HG03064 (cell line): ENCODE results near the gene BCL10.

Source experiments
- ATAC-seq: cut with Tn5 transposase; IDR thresholded peaks from one replicate; pipeline ENCODE4 v1.9.1; 2021; ENCODE audit warnings: low read depth; ENCODE audit not compliant: unreplicated experiment

BCL10 gene

GRCh38 chr1:85300140-85300539, 23.7 kb upstream of the BCL10 start:
- ATAC-seq = no peak

- ATAC-seq = peak; percentile 95
Measured at GRCh38 chr1:85297855-85298629, 21.6 kb upstream of the BCL10 start.

GRCh38 chr1:85297538-85297854, 21.1 kb upstream of the BCL10 start:
- no peak for ATAC-seq

- ATAC-seq = no peak
Measured at GRCh38 chr1:85296980-85297379, 20.5 kb upstream of the BCL10 start.

GRCh38 chr1:85295654-85296053, 19.2 kb upstream of the BCL10 start:
- no peak for ATAC-seq

GRCh38 chr1:85295006-85295431, 18.6 kb upstream of the BCL10 start:
- ATAC-seq = no peak

GRCh38 chr1:85290826-85291225, 14.4 kb upstream of the BCL10 start:
- ATAC-seq = no peak

- no peak for ATAC-seq
Measured at GRCh38 chr1:85289848-85290335, 13.5 kb upstream of the BCL10 start.

GRCh38 chr1:85289207-85289847, 12.9 kb upstream of the BCL10 start:
- ATAC-seq = no peak

- no peak for ATAC-seq
Measured at GRCh38 chr1:85284202-85284601, 7.8 kb upstream of the BCL10 start.

- no peak for ATAC-seq
Measured at GRCh38 chr1:85283475-85284199, 7.2 kb upstream of the BCL10 start.

- no peak for ATAC-seq
Measured at GRCh38 chr1:85282424-85282823, 6.0 kb upstream of the BCL10 start.

GRCh38 chr1:85280636-85281035, 4.2 kb upstream of the BCL10 start:
- ATAC-seq = no peak

GRCh38 chr1:85279458-85280080, 3.1 kb upstream of the BCL10 start:
- ATAC-seq = no peak

GRCh38 chr1:85278853-85279314, 2.5 kb upstream of the BCL10 start:
- ATAC-seq = no peak

- no peak for ATAC-seq
Measured at GRCh38 chr1:85277802-85278201, 1.4 kb upstream of the BCL10 start.

- no peak for ATAC-seq
Measured at GRCh38 chr1:85276978-85277639, 677 bp upstream of the BCL10 start.

- ATAC-seq = no peak
Measured at GRCh38 chr1:85275701-85276214, 674 bp downstream of the BCL10 start.

- ATAC-seq = no peak
Measured at GRCh38 chr1:85274969-85275453, 1.4 kb downstream of the BCL10 start.

GRCh38 chr1:85273397-85273796, 3.0 kb downstream of the BCL10 start:
- no peak for ATAC-seq
